NCI-H1105 treated with DMSO at 0.1 percent for 48 hours (cell line): ENCODE measurements around the gene STAG1.
"Not testable (repeated sequence)": the region's sequence is repeated elsewhere in the genome, so short reads cannot be mapped to it uniquely, and the experiment has no call there.

ENCODE experiments used
- DNase-seq: peaks from one replicate; lab custom pipeline; 2025; lab: John Stamatoyannopoulos, UW

The STAG1 gene

DNA sequence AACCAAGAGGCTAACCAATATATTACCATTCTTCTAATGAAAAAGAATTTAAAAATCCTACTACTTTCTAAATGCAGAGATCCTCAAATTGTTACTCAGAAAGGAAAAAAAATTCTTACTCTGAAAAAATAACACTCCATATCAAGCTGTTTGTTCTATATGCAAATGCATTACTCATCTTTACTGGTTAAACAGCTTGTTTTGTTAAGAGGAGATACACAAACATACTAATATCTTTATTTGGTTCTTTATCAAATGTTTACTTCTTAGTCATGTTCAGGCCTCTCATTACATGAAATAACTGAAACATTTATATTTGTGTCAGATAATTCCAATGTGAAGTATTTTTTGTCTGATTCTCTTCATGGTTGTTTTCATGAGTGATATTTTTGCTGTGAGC, 355.3 kb downstream of the STAG1 start:
- no peak for DNase-seq

GRCh38 chr3:136390574-136390973, 361.6 kb downstream of the STAG1 start:
- DNase-seq, result no peak

DNA sequence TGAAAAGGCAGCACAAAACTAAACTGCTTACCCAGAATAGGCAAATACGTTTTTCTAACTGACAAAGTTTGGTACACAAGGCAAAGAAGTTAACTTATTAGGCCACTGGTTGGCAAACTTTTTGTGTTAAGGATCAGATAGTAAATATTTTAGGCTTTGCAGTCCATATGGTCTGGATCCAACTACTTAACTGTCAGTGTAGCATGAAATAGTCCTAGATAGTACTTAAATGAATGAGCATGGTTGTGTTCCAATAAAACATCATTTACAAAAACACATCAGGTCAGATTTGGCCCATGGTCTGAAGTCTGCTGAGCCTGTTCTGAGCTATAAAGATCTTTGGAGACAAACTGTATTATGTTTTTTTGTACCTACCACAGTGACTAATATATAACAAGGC, 365.1 kb downstream of the STAG1 start:
- DNase-seq, result no peak

GRCh38 chr3:136385457-136385856, 366.7 kb downstream of the STAG1 start:
- no peak for DNase-seq

DNA sequence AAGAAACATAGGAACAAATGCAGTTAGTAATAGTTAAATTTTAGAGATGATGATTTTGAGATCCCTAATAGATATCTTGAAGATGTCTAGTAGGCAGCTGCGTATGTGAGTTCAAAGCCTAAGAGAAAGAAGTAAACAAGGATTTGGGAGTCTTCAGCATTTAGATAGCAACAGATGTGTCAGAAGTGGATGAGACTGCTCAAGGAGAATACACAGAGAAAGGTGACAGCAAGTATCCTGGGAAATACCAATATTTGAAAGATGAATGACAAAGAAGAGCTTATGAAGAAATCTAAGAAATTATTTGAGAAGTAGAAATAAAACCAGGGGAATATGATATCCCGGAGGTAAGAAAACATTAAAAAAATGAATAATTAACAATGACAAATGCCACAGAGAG, 371.1 kb downstream of the STAG1 start:
- no peak for DNase-seq

DNA sequence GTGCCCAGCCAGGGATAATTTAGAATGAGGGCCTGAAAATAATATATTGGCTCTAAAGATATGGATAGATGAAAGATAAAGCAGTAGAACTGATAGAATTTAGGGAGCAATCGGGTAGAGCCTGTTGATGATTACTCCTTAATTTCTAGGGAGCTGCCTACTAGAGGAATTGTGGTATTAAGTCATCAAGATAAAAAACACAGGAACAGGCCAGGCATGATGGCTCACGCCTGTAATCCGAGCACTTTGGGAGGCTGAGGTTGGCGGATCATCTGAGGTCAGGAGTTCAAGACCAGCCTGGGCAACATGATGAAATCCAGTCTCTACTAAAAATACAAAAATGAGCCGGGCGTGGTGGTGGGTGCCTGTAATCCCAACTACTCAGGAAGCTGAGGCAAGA, 371.6 kb downstream of the STAG1 start:
- no peak for DNase-seq

GRCh38 chr3:136378011-136378410, 374.2 kb downstream of the STAG1 start:
- DNase-seq, result no peak

- peak; percentile 40 for DNase-seq
Observed at GRCh38 chr3:136377508-136377907, 374.7 kb downstream of the STAG1 start.

DNA sequence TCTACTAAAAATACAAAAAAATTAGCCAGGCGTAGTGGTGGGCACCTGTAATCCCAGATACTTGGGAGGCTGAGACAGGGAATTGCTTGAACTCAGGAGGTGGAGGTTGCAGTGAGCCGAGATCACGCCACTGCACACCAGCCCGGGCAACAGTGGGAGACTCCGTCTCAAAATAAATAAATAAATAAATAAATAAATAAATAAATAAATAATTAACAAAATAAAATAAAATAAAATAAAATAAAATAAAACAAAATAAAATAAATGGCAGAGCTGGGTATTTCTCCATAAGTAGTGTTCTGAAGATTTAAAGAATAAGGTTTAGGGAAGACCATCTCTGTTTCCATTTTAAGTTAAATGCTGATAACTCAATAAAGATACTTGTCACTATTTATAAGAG, 376.4 kb downstream of the STAG1 start:
- DNase-seq, result not testable (repeated sequence)

GRCh38 chr3:136366289-136366688, 385.9 kb downstream of the STAG1 start:
- DNase-seq, result peak; percentile 33

DNA sequence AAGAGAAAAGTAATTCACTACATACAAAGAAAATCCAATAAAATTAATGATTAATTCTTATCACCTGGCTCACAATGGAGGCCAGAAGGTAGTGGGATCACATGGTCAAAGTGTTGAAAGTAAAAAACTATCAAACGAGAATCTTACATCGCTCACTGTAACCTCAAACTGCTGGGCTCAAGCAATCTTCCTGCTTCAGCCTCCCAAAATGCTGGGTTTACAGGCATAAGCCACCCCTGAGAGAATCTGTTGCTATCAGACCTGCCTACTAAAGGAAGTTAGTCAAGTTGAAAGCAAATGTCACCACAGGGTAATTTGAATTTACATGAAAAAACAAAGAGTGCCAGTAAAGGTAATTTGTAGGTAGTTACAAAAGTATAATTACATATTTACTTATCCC, 398.7 kb downstream of the STAG1 start:
- DNase-seq, result no peak

- no peak for DNase-seq
Observed at GRCh38 chr3:136351905-136352304, 400.3 kb downstream of the STAG1 start.

GRCh38 chr3:136351351-136351750, 400.8 kb downstream of the STAG1 start:
- DNase-seq, result no peak

DNA sequence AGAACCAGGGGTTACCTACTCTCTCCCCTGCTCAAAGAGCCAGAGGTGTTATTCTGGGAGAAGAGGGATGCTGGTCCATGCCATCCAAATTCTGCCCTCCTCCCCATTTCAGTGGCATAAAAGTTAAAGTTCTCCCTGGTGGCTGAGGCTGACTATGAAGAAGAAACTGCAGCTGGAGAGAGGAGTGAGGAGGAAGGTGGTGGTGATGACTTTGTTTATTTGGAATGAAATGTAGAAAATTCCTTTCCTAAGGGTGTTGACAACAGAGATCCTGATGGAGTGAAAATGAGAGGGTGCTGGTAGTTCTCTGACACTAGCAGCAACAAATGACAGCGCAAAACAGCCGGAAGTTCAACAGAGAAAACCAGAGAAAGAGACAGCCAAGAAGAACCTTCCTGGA, 401.6 kb downstream of the STAG1 start:
- no peak for DNase-seq

DNA sequence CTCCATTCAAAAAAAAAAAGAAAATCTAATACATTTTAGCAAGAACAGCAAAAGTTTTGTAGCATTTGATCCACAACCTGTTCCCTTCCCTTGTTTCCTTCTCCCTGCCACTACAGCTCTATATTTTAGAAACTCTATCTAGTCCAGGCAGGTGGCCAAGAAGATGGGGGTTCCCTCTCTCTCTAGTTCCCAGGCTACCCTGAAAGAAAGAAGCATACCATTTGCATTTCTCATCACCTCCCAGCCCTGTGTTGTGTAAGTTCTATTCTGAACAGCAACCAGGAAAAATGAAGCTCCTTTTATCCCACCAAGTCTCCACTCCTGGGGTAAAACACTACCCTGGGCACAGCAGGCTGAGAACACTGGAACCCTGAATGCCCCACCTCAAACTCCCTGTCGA, 402.0 kb downstream of the STAG1 start:
- no peak for DNase-seq

DNA sequence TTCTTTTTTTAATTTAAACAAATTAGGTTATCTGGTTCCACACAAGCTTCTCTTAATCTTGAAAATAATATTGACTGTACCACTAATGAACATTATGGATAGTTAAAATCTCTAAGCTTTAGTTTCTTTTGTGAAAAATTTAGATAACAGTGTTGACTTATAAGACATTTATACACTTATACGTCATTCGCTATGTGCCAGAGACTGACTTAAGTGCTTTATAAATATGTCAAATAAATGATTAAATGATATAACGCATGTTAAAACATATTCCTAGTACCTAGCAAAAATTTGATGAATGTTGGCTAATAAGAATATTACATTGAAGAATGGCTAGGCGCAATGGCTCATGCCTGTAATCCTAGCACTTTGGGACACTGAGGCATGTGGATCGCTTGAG, 405.7 kb downstream of the STAG1 start:
- DNase-seq, result no peak

DNA sequence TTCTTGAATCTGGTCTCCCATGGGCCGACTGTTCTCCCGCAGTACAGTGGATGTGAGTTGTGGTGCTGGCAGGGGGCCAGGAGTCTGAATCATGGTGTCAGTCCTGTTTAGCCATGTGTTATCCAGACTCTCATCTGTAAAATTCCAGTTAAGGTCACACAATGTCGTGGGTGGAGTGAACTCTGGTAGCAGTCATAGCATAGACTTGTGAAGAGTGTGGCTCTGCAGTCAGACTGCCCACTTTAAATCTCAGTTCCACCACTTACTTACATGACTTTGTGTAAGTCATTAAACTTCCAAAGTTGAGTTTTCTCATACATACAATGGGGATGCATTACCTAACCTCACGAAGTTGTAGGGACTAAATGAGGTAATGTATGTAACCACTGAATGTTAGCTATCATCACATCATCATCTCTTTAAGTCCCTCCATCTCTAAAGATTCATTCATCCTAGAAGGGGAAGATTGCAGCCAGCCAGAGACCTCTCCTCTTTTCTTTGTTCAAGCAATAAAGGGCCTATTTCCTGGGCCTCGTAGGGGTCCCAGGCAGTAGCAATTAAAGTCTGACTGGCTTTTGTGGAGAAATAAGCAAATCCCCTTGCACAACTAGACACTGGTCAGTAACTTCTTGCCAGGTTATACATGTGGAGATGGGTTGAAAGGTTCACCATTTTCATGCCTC, 408.2 kb downstream of the STAG1 start:
- DNase-seq, result peak; percentile 76

GRCh38 chr3:136343446-136343845, 408.7 kb downstream of the STAG1 start:
- DNase-seq, result peak; percentile 76

- DNase-seq, result no peak
Observed at GRCh38 chr3:136336329-136337100, 415.7 kb downstream of the STAG1 start.

GRCh38 chr3:136334726-136335125, 417.5 kb downstream of the STAG1 start:
- DNase-seq, result not testable (repeated sequence)

GRCh38 chr3:136334209-136334608, 418.0 kb downstream of the STAG1 start:
- no peak for DNase-seq

- no peak for DNase-seq
Observed at GRCh38 chr3:136332776-136333175, 419.4 kb downstream of the STAG1 start.

DNA sequence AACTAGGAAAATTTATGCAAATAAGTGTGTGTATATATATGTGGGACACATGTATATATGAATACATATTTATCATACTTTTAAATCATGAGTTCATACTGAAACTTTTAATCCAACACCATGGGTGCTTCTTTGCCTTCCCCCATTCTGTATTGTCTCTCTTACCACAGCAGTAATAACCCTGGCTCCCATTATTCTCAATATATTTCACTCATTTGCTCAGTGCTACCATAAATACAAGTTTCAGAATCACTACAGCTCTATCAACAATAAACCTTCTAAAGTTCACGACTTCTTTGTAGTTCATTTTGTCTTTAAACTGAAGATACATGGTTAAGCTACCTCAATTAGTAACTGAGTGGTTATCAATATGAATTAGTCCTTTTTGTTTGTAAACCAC, 419.9 kb downstream of the STAG1 start:
- no peak for DNase-seq

DNA sequence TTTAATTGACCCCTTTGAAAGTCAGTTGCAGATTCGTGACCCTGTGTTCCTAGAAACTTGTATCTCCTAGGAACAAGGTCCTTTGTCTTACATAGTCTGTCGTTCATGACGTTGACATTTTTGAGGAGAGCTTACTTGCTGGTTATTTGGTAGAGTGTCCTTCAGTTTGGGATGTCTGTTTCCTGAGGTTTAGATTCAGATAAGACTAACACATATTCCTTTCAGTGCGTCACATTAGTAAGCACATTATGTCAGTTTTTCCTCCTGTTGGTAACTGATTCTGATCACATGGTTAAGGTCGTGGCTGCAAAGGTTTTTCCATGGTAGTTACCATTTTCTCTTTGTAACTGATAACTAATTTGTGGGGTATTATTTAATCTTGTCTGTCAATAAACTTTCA, 421.3 kb downstream of the STAG1 start:
- DNase-seq, result no peak
